T-cell (primary cell): ENCODE results near the gene GNB4. TPM values are rescaled to one million over a fixed set of nuclear protein-coding genes. Genes with fewer than 3 reads are reported as not detected.

Source experiments
- ATAC-seq, 4 experiments: fragments of 200-7000 bp in 3 of 4; fragments of 150-1000 bp in 1 of 4; cut with Tn5 transposase; replicated peaks in 1 of 4; 1 replicate in 3 of 4; 2 replicates in 1 of 4; pipeline ENCODE4 v1.10.0; 2021; ENCODE audit warnings: moderate library complexity in 3 of 4, mild to moderate bottlenecking in 2 of 4, moderate number of reproducible peaks in 1 of 4
- CTCF ChIA-PET, 2 donors: fragments of 300-600 bp; sonication (Branson Sonifier 250); formaldehyde crosslinking; loops; one replicate each; lab custom pipeline; 2022; ENCODE audit warnings: antibody characterized with exemption in 2 of 2; lab: Charles Lee
- POLR2A ChIA-PET, 2 donors: fragments of 300-600 bp; sonication (Branson Sonifier 250); formaldehyde crosslinking; loops; one replicate each; lab custom pipeline; 2022; ENCODE audit warnings: antibody characterized with exemption in 2 of 2; lab: Charles Lee
- DNase-seq, 35 experiments: peaks; one replicate each; pipeline versions ENCODE4 v3.0.0 to v3.0.0-alpha.2; 2013 to 2023
- H3K27ac ChIP-seq: one replicate; pipeline ENCODE4 v1.5.1; 2013; ENCODE audit warnings: low read length
- H3K27me3 ChIP-seq, 2 experiments: replicated peaks in 1 of 2; 1 replicate in 1 of 2; 2 replicates in 1 of 2; pipeline versions ENCODE4 v1.6.1 to v1.7.0; 2013; ENCODE audit warnings: low read length in 1 of 2, mixed read lengths in 1 of 2; ENCODE audit not compliant: control insufficient read depth in 2 of 2, insufficient read depth in 2 of 2; ENCODE audit errors: extremely low read depth in 1 of 2
- H3K36me3 ChIP-seq, 2 donors: 1 replicate in 1 of 2; 2 replicates in 1 of 2; pipeline versions ENCODE4 v1.6.1 to v1.7.0; 2013; ENCODE audit warnings: low read length in 1 of 2; ENCODE audit not compliant: control insufficient read depth in 2 of 2, insufficient read depth in 1 of 2; ENCODE audit errors: extremely low read depth in 1 of 2
- H3K4me1 ChIP-seq, 2 experiments: 1 replicate in 1 of 2; 2 replicates in 1 of 2; pipeline versions ENCODE4 v1.6.1 to v1.7.0; 2013; ENCODE audit warnings: low read length in 2 of 2, mixed read lengths in 1 of 2; ENCODE audit not compliant: insufficient read depth in 2 of 2, control insufficient read depth in 1 of 2; ENCODE audit errors: extremely low read depth in 1 of 2
- H3K4me3 ChIP-seq, 2 donors: 1 replicate in 1 of 2; 2 replicates in 1 of 2; pipeline versions ENCODE4 v1.5.1 to v1.7.0; 2013; ENCODE audit warnings: mild to moderate bottlenecking in 2 of 2, low read length in 1 of 2, moderate library complexity in 1 of 2; ENCODE audit not compliant: control insufficient read depth in 1 of 2; ENCODE audit errors: extremely low read depth in 1 of 2
- H3K9me3 ChIP-seq: 2 replicates; pipeline ENCODE4 v1.7.0; 2013
- H3K27ac Mint-ChIP-seq, 2 donors: one replicate each; pipeline ENCODE4 v1.8.0; 2020 to 2021; ENCODE audit warnings: mild to moderate bottlenecking in 2 of 2, mixed read lengths in 2 of 2
- H3K27me3 Mint-ChIP-seq, 2 donors: one replicate each; pipeline ENCODE4 v1.8.0; 2021 to 2022; ENCODE audit warnings: mixed read lengths in 2 of 2
- H3K36me3 Mint-ChIP-seq: one replicate; pipeline ENCODE4 v1.8.0; 2021; ENCODE audit warnings: mixed read lengths
- H3K4me1 Mint-ChIP-seq, 3 donors: one replicate each; pipeline ENCODE4 v1.8.0; 2020 to 2022; ENCODE audit warnings: mixed read lengths in 3 of 3, mild to moderate bottlenecking in 1 of 3
- H3K4me3 Mint-ChIP-seq, 3 donors: one replicate each; pipeline ENCODE4 v1.8.0; 2020 to 2022; ENCODE audit warnings: mild to moderate bottlenecking in 3 of 3, mixed read lengths in 3 of 3, moderate library complexity in 3 of 3
- H3K9me3 Mint-ChIP-seq, 3 donors: one replicate each; pipeline ENCODE4 v1.8.0; 2020 to 2022; ENCODE audit warnings: mixed read lengths in 3 of 3
- WGBS: methylation state at CpG from one replicate; pipeline ENCODE4 v1.1.5; 2013; ENCODE audit warnings: missing lambda C conversion rate; ENCODE audit not compliant: insufficient coverage; 5-methylcytosine and 5-hydroxymethylcytosine counted together
- total RNA-seq, 35 experiments: library from RNA in 6 of 35; stranded (reverse) in 6 of 35; fragments of 120-200 nt in 1 of 35; gene quantifications; one replicate each; pipeline versions ENCODE4 v1.2.1 to v1.2.4 and lab custom pipeline; 2013 to 2026

GNB4 gene
- total RNA-seq, 5 donors from 2014 or later (not counting 1 experiment from before 2014, with no cell fraction given): 0.26 to 2.7 (median 0.73) TPM

- Mint-ChIP-seq H3K36me3 (peaks cover 2% of the 10 kb centered on the region), H3K4me1 (no peaks in the 10 kb centered on the region), H3K9me3 (no peaks in the 10 kb centered on the region), H3K27me3 (no peaks in the 10 kb centered on the region), H3K27ac (no peak overlapping the region), H3K4me3 (no peak overlapping the region)
- no peak overlapping the region for H3K4me3 ChIP-seq
- ChIA-PET CTCF (no interaction called here), POLR2A (no interaction called here)
- no peaks in the 10 kb centered on the region for H3K27me3 ChIP-seq
- DNase-seq: no peak
- no peaks in the 10 kb centered on the region for H3K4me1 ChIP-seq
- H3K27ac ChIP-seq: no peak overlapping the region
- H3K36me3 ChIP-seq: no peaks in the 10 kb centered on the region
- no peak for ATAC-seq
- H3K9me3 ChIP-seq: no peaks in the 10 kb centered on the region
- no CpG with 5 or more reads among the region's 3 CpGs for WGBS
Measured at GRCh38 chr3:179418610-179419009, 32.7 kb downstream of the GNB4 start.

GRCh38 chr3:179416681-179417080 lies 34.6 kb downstream of the GNB4 start:
- DNase-seq (no peak), ATAC-seq (no peak)
- no peak overlapping the region for H3K4me3 Mint-ChIP-seq
- Histone ChIP-seq H3K9me3 (no peaks in the 10 kb centered on the region), H3K27ac (no peak overlapping the region), H3K27me3 (no peaks in the 10 kb centered on the region), H3K36me3 (no peaks in the 10 kb centered on the region), H3K4me3 (no peak overlapping the region), H3K4me1 (no peaks in the 10 kb centered on the region)
- CTCF ChIA-PET: no interaction called here
- WGBS: no CpG with 5 or more reads among the region's 2 CpGs
- H3K36me3 Mint-ChIP-seq: peaks cover 2% of the 10 kb centered on the region
- no peaks in the 10 kb centered on the region for H3K9me3 Mint-ChIP-seq
- POLR2A ChIA-PET: no interaction called here
- H3K27ac Mint-ChIP-seq: no peak overlapping the region
- H3K27me3 Mint-ChIP-seq: no peaks in the 10 kb centered on the region
- H3K4me1 Mint-ChIP-seq: no peaks in the 10 kb centered on the region

- no peak overlapping the region for H3K4me3 ChIP-seq
- H3K27ac Mint-ChIP-seq: no peak overlapping the region
- DNase-seq (no peak), ATAC-seq (no peak)
- no CpG with 5 or more reads among the region's 4 CpGs for WGBS
- H3K27me3 ChIP-seq: no peaks in the 10 kb centered on the region
- ChIA-PET CTCF (no interaction called here), POLR2A (no interaction called here)
- H3K36me3 ChIP-seq: no peaks in the 10 kb centered on the region
- H3K27ac ChIP-seq: no peak overlapping the region
- no peaks in the 10 kb centered on the region for H3K4me1 ChIP-seq
- H3K9me3 Mint-ChIP-seq: no peaks in the 10 kb centered on the region
- no peaks in the 10 kb centered on the region for H3K9me3 ChIP-seq
- no peak overlapping the region for H3K4me3 Mint-ChIP-seq
- no peaks in the 10 kb centered on the region for H3K4me1 Mint-ChIP-seq
- H3K27me3 Mint-ChIP-seq: no peaks in the 10 kb centered on the region
- H3K36me3 Mint-ChIP-seq: peaks cover 2% of the 10 kb centered on the region
Measured at GRCh38 chr3:179415377-179415776, 35.9 kb downstream of the GNB4 start.

- no peaks in the 10 kb centered on the region for H3K4me1 Mint-ChIP-seq
- POLR2A ChIA-PET: no interaction called here
- no peak overlapping the region for H3K4me3 Mint-ChIP-seq
- H3K9me3 ChIP-seq: no peaks in the 10 kb centered on the region
- H3K27ac Mint-ChIP-seq: no peak overlapping the region
- no peaks in the 10 kb centered on the region for H3K36me3 ChIP-seq
- H3K4me3 ChIP-seq: no peak overlapping the region
- H3K27me3 ChIP-seq: no peaks in the 10 kb centered on the region
- CTCF ChIA-PET: interaction anchor here in 1 of 2 donors (0.6 kb wide), 1 partner anchor 240 kb away, joined by 9 read pairs; no protein-coding TSS in a partner anchor
- no peaks in the 10 kb centered on the region for H3K4me1 ChIP-seq
- H3K27ac ChIP-seq: no peak overlapping the region
- H3K36me3 Mint-ChIP-seq: peaks cover 2% of the 10 kb centered on the region
- no peaks in the 10 kb centered on the region for H3K27me3 Mint-ChIP-seq
- ATAC-seq (no peak), DNase-seq (no peak)
- no peaks in the 10 kb centered on the region for H3K9me3 Mint-ChIP-seq
- WGBS: no CpG with 5 or more reads among the region's 2 CpGs
Measured at GRCh38 chr3:179414804-179415203, 36.5 kb downstream of the GNB4 start.

- H3K27ac Mint-ChIP-seq: no peak overlapping the region
Measured at GRCh38 chr3:179410999-179411398, 40.3 kb downstream of the GNB4 start.

GRCh38 chr3:179410331-179410730 lies 40.9 kb downstream of the GNB4 start:
- Histone ChIP-seq H3K9me3 (no peaks in the 10 kb centered on the region), H3K27me3 (no peaks in the 10 kb centered on the region), H3K36me3 (no peaks in the 10 kb centered on the region), H3K4me3 (no peak overlapping the region), H3K27ac (no peak overlapping the region), H3K4me1 (no peaks in the 10 kb centered on the region)
- Mint-ChIP-seq H3K27ac (no peak overlapping the region), H3K4me1 (no peaks in the 10 kb centered on the region), H3K9me3 (no peaks in the 10 kb centered on the region), H3K27me3 (no peaks in the 10 kb centered on the region), H3K36me3 (peaks cover 5% of the 10 kb centered on the region), H3K4me3 (no peak overlapping the region)
- ChIA-PET CTCF (no interaction called here), POLR2A (no interaction called here)
- ATAC-seq: no peak
- no peak for DNase-seq
- no CpG with 5 or more reads among the region's 2 CpGs for WGBS

More at GRCh38 chr3:179410999-179411398, 40.3 kb downstream of the GNB4 start:
- no peak for DNase-seq
- H3K36me3 Mint-ChIP-seq: peaks cover 5% of the 10 kb centered on the region
- no peaks in the 10 kb centered on the region for H3K9me3 ChIP-seq
- H3K27me3 Mint-ChIP-seq: no peaks in the 10 kb centered on the region
- ChIA-PET POLR2A (no interaction called here), CTCF (no interaction called here)
- H3K36me3 ChIP-seq: no peaks in the 10 kb centered on the region
- no peaks in the 10 kb centered on the region for H3K9me3 Mint-ChIP-seq
- no peak overlapping the region for H3K4me3 ChIP-seq
- H3K4me3 Mint-ChIP-seq: no peak overlapping the region
- no peaks in the 10 kb centered on the region for H3K4me1 Mint-ChIP-seq
- no peak for ATAC-seq
- H3K4me1 ChIP-seq: no peaks in the 10 kb centered on the region
- H3K27ac ChIP-seq: no peak overlapping the region
- H3K27me3 ChIP-seq: no peaks in the 10 kb centered on the region

GRCh38 chr3:179404307-179404706 lies 47.0 kb downstream of the GNB4 start:
- H3K9me3 Mint-ChIP-seq: no peaks in the 10 kb centered on the region
- no peak overlapping the region for H3K27ac Mint-ChIP-seq
- no peaks in the 10 kb centered on the region for H3K4me1 ChIP-seq
- ChIA-PET POLR2A (no interaction called here), CTCF (no interaction called here)
- no peak for DNase-seq
- H3K27me3 ChIP-seq: no peaks in the 10 kb centered on the region
- no peaks in the 10 kb centered on the region for H3K27me3 Mint-ChIP-seq
- WGBS: no CpG with 5 or more reads among the region's 2 CpGs
- H3K4me1 Mint-ChIP-seq: no peaks in the 10 kb centered on the region
- H3K36me3 Mint-ChIP-seq: peaks cover 27% of the 10 kb centered on the region
- H3K36me3 ChIP-seq: peaks cover 0 to 3% of the 10 kb centered on the region in 2 donors
- H3K9me3 ChIP-seq: no peaks in the 10 kb centered on the region
- H3K27ac ChIP-seq: no peak overlapping the region
- no peak overlapping the region for H3K4me3 ChIP-seq
- no peak overlapping the region for H3K4me3 Mint-ChIP-seq
- ATAC-seq: no peak
